PC-9 (cell line): ENCODE measurements around the gene ACVR2B. TPM values are rescaled to one million over a fixed set of nuclear protein-coding genes. Genes with fewer than 3 reads are reported as not detected.

Experiments used
- BruUV-seq: library from RNA; stranded (reverse); fragments of 400-500 nt; replicated peaks from 2 replicates; lab custom pipeline; 2021; lab: Mats Ljungman, UMichigan
- CTCF ChIA-PET: fragments of 300-600 bp; sonication (Branson Sonifier 250); formaldehyde crosslinking; loops from one replicate; lab custom pipeline; 2022; ENCODE audit warnings: antibody characterized with exemption; lab: Charles Lee
- POLR2A ChIA-PET: fragments of 300-600 bp; sonication (Branson Sonifier 250); formaldehyde crosslinking; loops from one replicate; lab custom pipeline; 2022; ENCODE audit warnings: antibody characterized with exemption; ENCODE audit not compliant: unreplicated experiment; lab: Charles Lee
- DNase-seq, 2 experiments: peaks; one replicate each; pipeline versions ENCODE4 v3.0.0 to v3.0.0-alpha.2; 2015 to 2022; ENCODE audit warnings: mixed read lengths in 1 of 2
- H2AFZ ChIP-seq: fragments of 200-600 bp; sonication (generic); 2 replicates; pipeline ENCODE4 v1.8.1; 2017; ENCODE audit warnings: antibody characterized with exemption
- H3F3A ChIP-seq: fragments of 200-600 bp; sonication (generic); 2 replicates; pipeline ENCODE4 v1.8.1; 2017; ENCODE audit warnings: antibody characterized with exemption, mild to moderate bottlenecking, low read depth; ENCODE audit not compliant: insufficient read depth
- H3K27ac ChIP-seq: fragments of 200-600 bp; sonication (generic); 2 replicates; pipeline ENCODE4 v1.6.1; 2016; ENCODE audit warnings: mixed run types
- H3K27me3 ChIP-seq: fragments of 200-600 bp; sonication (generic); 2 replicates; pipeline ENCODE4 v1.6.1; 2016; ENCODE audit warnings: low read depth, mixed run types; ENCODE audit not compliant: insufficient read depth
- H3K36me3 ChIP-seq: fragments of 200-600 bp; sonication (generic); 2 replicates; pipeline ENCODE4 v1.6.1; 2016; ENCODE audit warnings: low read depth, mixed run types
- H3K4me1 ChIP-seq: fragments of 200-600 bp; sonication (generic); replicated peaks from 2 replicates; pipeline ENCODE4 v1.6.1; 2016; ENCODE audit warnings: mixed run types; ENCODE audit not compliant: insufficient read depth
- H3K4me2 ChIP-seq: fragments of 200-600 bp; sonication (generic); 2 replicates; pipeline ENCODE4 v1.6.1; 2017; ENCODE audit warnings: mixed run types
- H3K4me3 ChIP-seq: fragments of 200-600 bp; sonication (generic); 2 replicates; pipeline ENCODE4 v1.6.1; 2016; ENCODE audit warnings: mixed run types
- H3K79me2 ChIP-seq: fragments of 200-600 bp; sonication (generic); 2 replicates; pipeline ENCODE4 v1.6.1; 2017; ENCODE audit warnings: low read depth, mixed run types
- H3K9me2 ChIP-seq: fragments of 200-600 bp; sonication (generic); 2 replicates; pipeline ENCODE4 v1.8.1; 2017; ENCODE audit warnings: mild to moderate bottlenecking; ENCODE audit not compliant: insufficient read depth
- H3K9me3 ChIP-seq: fragments of 200-600 bp; sonication (generic); 2 replicates; pipeline ENCODE4 v1.8.1; 2016; ENCODE audit warnings: low read depth; ENCODE audit not compliant: insufficient read depth
- H4K20me1 ChIP-seq: fragments of 200-600 bp; sonication (generic); 2 replicates; pipeline ENCODE4 v1.8.1; 2017; ENCODE audit not compliant: insufficient read depth
- CTCF ChIP-seq: fragments of 200-600 bp; sonication (generic); conservative IDR thresholded peaks from 2 replicates; pipeline ENCODE4 v1.6.1; 2017; ENCODE audit warnings: mixed run types, antibody characterized with exemption, mild to moderate bottlenecking, moderate library complexity
- EZH2 ChIP-seq: fragments of 200-600 bp; sonication (generic); IDR thresholded peaks from 2 replicates; pipeline ENCODE4 v1.8.0; 2017; ENCODE audit warnings: antibody characterized with exemption, low read depth
- intact Hi-C: fragments of 100-400 bp; cut with micrococcal nuclease; formaldehyde crosslinking; loops from one replicate; pipeline ENCODE4 v1.10.0; 2022; ENCODE audit not compliant: unreplicated experiment
- total RNA-seq: library from RNA; stranded (reverse); gene quantifications from 2 replicates; pipeline ENCODE4 v1.2.3, GENCODE V29; 2021

Gene ACVR2B
- total RNA-seq, 1 experiment from 2014 or later = 11.0 TPM

- Histone ChIP-seq H3F3A (no peaks in the 10 kb centered on the region), H3K4me3 (no peak overlapping the region), H2AFZ (no peak overlapping the region), H3K9me2 (no peaks in the 10 kb centered on the region), H3K79me2 (no peaks in the 10 kb centered on the region), H3K9me3 (no peaks in the 10 kb centered on the region), H4K20me1 (no peaks in the 10 kb centered on the region), H3K4me1 (no peaks in the 10 kb centered on the region), H3K27ac (no peak overlapping the region), H3K36me3 (no peaks in the 10 kb centered on the region), H3K4me2 (no peak overlapping the region), H3K27me3 (no peaks in the 10 kb centered on the region)
- BruUV-seq = no TSS peak
- CTCF ChIA-PET = no interaction called here
- DNase-seq = no peak
- TF ChIP-seq EZH2 = no peak
- TF ChIP-seq CTCF = no peak
- intact Hi-C loops = no loop called here
- POLR2A ChIA-PET = no interaction called here
Measured at GRCh38 chr3:38446085-38446686, 7.5 kb upstream of the ACVR2B start.

DNA sequence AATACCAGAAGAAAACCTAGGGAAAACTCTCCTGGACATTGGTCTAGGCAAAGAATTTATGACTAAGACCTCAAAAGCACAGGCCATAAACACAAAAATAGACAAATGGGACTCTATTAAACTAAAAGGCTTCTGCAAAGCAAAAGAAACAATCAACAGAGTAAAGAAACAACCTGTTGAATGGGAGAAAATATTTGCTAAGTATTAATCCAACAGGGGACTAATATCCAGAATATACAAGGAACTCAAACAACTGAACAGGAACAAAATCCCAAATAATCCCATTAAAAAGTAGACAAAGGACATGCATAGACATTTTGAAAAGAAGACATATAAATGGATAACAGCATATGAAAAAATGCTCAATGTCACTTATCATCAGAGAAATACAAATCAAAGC lies 6.9 kb upstream of the ACVR2B start:
- Histone ChIP-seq H3K79me2 (no peaks in the 10 kb centered on the region), H3K9me2 (no peaks in the 10 kb centered on the region), H3K4me1 (no peaks in the 10 kb centered on the region), H3F3A (no peaks in the 10 kb centered on the region), H3K27ac (no peak overlapping the region), H3K4me2 (no peak overlapping the region), H3K4me3 (no peak overlapping the region), H3K36me3 (no peaks in the 10 kb centered on the region), H4K20me1 (no peaks in the 10 kb centered on the region), H2AFZ (no peak overlapping the region), H3K9me3 (no peaks in the 10 kb centered on the region), H3K27me3 (no peaks in the 10 kb centered on the region)
- intact Hi-C loops = no loop called here
- BruUV-seq = no TSS peak
- ChIA-PET CTCF (no interaction called here), POLR2A (no interaction called here)
- TF ChIP-seq EZH2 (no peak), CTCF (no peak)
- DNase-seq = no peak

DNA sequence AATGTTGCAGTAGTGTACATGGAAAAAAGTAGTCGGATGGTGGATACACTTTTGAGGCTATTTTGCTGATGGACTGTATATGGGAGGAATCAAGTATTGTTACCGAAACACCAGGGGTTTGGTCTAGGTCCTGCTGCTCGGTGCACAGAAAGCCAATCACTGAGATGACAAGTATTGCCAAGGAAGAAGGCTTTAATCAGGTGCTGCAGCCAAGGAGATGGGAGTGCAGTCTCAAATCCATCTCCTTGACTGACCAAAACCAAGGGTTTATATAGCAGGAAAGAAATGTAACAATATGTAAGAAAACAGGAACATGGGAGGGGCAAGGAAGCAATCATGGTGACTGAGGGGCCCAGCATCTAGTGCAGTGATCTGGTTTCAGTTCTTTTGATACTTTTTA lies 2.8 kb upstream of the ACVR2B start:
- no peaks in the 10 kb centered on the region for H3K36me3 ChIP-seq
- intact Hi-C loops = loop anchor here (10.0 kb wide), 2 partner anchors 106 to 316 kb away; partner anchors contain the start of genes ACAA1, MYD88 and XYLB
- no peaks in the 10 kb centered on the region for H3K9me2 ChIP-seq
- H4K20me1 ChIP-seq = 0 out of 2 replicates have a peak, but pooled peaks cover 2% of the 10 kb centered on the region
- TF ChIP-seq EZH2 (no peak), CTCF (no peak)
- BruUV-seq = no TSS peak
- H3K9me3 ChIP-seq = no peaks in the 10 kb centered on the region
- H3K4me2 ChIP-seq = no peak overlapping the region
- H3K27ac ChIP-seq = no peak overlapping the region
- no peaks in the 10 kb centered on the region for H3K27me3 ChIP-seq
- no peak overlapping the region for H2AFZ ChIP-seq
- H3F3A ChIP-seq = no peaks in the 10 kb centered on the region; the same call in 1 of the 2 replicates
- DNase-seq = no peak
- H3K4me1 ChIP-seq = peaks cover 7% of the 10 kb centered on the region
- H3K79me2 ChIP-seq = 0 out of 2 replicates have a peak, but pooled peaks cover 2% of the 10 kb centered on the region
- H3K4me3 ChIP-seq = no peak overlapping the region
- POLR2A ChIA-PET = no interaction called here
- CTCF ChIA-PET = no interaction called here
